ENCODE data around the gene ARHGAP31.

DNA sequence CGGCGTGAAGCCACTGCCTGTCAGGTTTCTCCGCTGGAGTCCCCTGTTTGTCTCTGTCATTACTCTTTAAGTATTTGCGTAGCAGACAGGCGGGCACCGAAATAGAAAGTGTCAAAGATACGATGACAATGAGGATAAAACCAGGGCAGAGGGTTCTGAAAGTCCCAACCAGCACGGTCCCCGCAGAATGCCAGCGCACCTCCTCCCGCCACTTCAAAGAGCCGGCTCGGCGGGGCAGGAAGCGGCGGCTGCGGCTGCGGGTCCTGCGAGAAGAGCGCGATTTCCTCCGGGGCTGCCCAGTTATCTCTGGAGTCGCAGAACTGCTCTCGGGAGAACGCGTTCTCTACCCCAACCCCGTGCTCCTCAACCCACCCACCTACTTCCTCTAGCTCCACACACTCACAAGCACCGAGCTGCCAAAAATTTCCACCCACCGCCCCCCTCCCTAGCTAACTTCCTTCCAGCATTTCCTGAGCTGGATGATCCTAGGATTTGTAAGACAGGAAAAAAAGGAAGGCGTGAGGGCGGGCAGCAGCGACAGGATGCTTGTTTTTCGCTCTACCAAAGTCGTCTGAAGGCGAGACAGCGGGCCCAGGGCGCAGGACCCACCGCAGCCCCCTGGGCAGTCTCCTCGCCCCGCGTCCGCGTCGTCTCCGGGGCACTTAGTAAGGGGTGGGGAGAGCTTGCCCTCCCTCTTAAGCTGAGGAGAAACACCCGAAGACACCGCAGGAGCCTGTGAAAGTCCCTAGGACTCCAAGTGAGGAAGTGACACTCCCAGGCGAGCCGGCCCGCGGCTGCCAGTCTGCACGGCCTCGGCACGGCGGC, at the start of gene ARHGAP31:
- TF ChIP-seq, protein P1, sequence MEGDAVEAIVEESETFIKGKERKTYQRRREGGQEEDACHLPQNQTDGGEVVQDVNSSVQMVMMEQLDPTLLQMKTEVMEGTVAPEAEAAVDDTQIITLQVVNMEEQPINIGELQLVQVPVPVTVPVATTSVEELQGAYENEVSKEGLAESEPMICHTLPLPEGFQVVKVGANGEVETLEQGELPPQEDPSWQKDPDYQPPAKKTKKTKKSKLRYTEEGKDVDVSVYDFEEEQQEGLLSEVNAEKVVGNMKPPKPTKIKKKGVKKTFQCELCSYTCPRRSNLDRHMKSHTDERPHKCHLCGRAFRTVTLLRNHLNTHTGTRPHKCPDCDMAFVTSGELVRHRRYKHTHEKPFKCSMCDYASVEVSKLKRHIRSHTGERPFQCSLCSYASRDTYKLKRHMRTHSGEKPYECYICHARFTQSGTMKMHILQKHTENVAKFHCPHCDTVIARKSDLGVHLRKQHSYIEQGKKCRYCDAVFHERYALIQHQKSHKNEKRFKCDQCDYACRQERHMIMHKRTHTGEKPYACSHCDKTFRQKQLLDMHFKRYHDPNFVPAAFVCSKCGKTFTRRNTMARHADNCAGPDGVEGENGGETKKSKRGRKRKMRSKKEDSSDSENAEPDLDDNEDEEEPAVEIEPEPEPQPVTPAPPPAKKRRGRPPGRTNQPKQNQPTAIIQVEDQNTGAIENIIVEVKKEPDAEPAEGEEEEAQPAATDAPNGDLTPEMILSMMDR (IDR thresholded peaks at IDR 0.05; ENCODE audit: insufficient read depth, low read depth, low read length) = no peak
- no peak for TF ChIP-seq EZH2 (IDR thresholded peaks at IDR 0.05; ENCODE audit: insufficient read depth, low read length)
